WTC11 (cell line): ENCODE measurements around the gene UBE3C.

Source experiments
- ATF1 ChIP-seq: sonication (generic); formaldehyde crosslinking; IDR thresholded peaks from 2 replicates; pipeline ENCODE4 v1.8.1; 2023; ENCODE audit warnings: mild to moderate bottlenecking, moderate library complexity, missing genetic modification reagents
- CBFB ChIP-seq: sonication (generic); formaldehyde crosslinking; IDR thresholded peaks from 2 replicates; pipeline ENCODE4 v1.8.1; 2022; ENCODE audit warnings: mild to moderate bottlenecking, low read depth, missing genetic modification reagents
- CREB1 ChIP-seq: sonication (generic); formaldehyde crosslinking; IDR thresholded peaks from 2 replicates; pipeline ENCODE4 v1.8.0; 2023; ENCODE audit warnings: mild to moderate bottlenecking, missing genetic modification reagents
- CTCF ChIP-seq: fragments of 200-600 bp; IDR thresholded peaks from 2 replicates; pipeline ENCODE4 v1.8.0; 2022; ENCODE audit warnings: antibody characterized with exemption
- E2F1 ChIP-seq: sonication (generic); formaldehyde crosslinking; IDR thresholded peaks from 2 replicates; pipeline ENCODE4 v1.8.0; 2022; ENCODE audit warnings: mild to moderate bottlenecking, missing genetic modification reagents
- ETV6 ChIP-seq: sonication (generic); formaldehyde crosslinking; IDR thresholded peaks from 2 replicates; pipeline ENCODE4 v1.8.1; 2022; ENCODE audit warnings: mild to moderate bottlenecking, missing genetic modification reagents
- FOXJ3 ChIP-seq: sonication (generic); formaldehyde crosslinking; IDR thresholded peaks from 2 replicates; pipeline ENCODE4 v1.9.0; 2021; ENCODE audit warnings: missing genetic modification reagents, mild to moderate bottlenecking, borderline replicate concordance
- HMGA2 ChIP-seq: fragments of 250-450 bp; sonication (Bioruptor Pico); IDR thresholded peaks from 2 replicates; pipeline ENCODE4 v1.4.0; 2021; ENCODE audit warnings: mild to moderate bottlenecking, moderate library complexity
- JUN ChIP-seq: sonication (generic); formaldehyde crosslinking; IDR thresholded peaks from 2 replicates; pipeline ENCODE4 v1.8.0; 2023; ENCODE audit warnings: mild to moderate bottlenecking, missing genetic modification reagents
- MAX ChIP-seq: sonication (generic); formaldehyde crosslinking; IDR thresholded peaks from 2 replicates; pipeline ENCODE4 v1.8.0; 2022; ENCODE audit warnings: mild to moderate bottlenecking, missing genetic modification reagents
- TEAD1 ChIP-seq: sonication (generic); formaldehyde crosslinking; IDR thresholded peaks from 2 replicates; pipeline ENCODE4 v1.8.0; 2022; ENCODE audit warnings: mild to moderate bottlenecking, missing genetic modification reagents
- TP53 ChIP-seq: sonication (generic); formaldehyde crosslinking; IDR thresholded peaks from 2 replicates; pipeline ENCODE4 v1.8.1; 2023; ENCODE audit warnings: mild to moderate bottlenecking, missing genetic modification reagents

DNA sequence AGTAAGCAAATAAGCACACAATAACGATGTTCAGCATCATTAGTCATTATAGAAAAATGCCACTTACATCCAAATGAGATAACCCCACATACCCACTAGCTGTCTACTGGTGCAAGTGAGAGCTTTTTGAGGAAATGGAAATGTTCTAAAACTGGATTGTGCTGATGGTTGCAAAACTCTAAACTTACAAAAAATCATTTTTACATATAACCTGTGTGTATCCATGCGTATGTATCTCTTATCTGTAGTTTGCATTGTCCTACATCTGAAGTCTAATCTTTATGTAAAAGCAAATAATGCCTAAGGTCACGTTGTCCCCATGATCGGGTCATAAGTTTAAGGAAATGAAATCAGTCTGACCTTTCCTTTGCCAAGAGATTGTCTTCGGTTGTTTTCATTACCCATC, 116.5 kb downstream of the UBE3C start:
- TF ChIP-seq CTCF (no peak), ATF1 (CRISPR knock-in tag) (no peak), MAX (CRISPR knock-in tag) (no peak), TEAD1 (CRISPR knock-in tag) (no peak), TP53 (no peak), JUN (no peak), FOXJ3 (no peak), HMGA2 (CRISPR knock-in tag) (no peak), ETV6 (CRISPR knock-in tag) (no peak), CBFB (CRISPR knock-in tag) (no peak), E2F1 (CRISPR knock-in tag) (no peak), CREB1 (CRISPR knock-in tag) (no peak)
